Testis (tissue), 3 donors: ENCODE measurements around the gene WDFY2. TPM values are rescaled to one million over a fixed set of nuclear protein-coding genes. Genes with fewer than 3 reads are reported as not detected.

Experiments
- DNase-seq: peaks from one replicate; pipeline ENCODE4 v3.0.0-alpha.2; 2019
- H3K27ac ChIP-seq, 2 donors: fragments of 200-600 bp; sonication (generic); one replicate each; pipeline ENCODE4 v1.5.1; 2019
- H3K27me3 ChIP-seq: fragments of 200-600 bp; sonication (generic); one replicate; pipeline ENCODE4 v1.5.1; 2019
- H3K36me3 ChIP-seq: fragments of 200-600 bp; sonication (generic); one replicate; pipeline ENCODE4 v1.5.1; 2017; ENCODE audit warnings: low read depth; ENCODE audit errors: missing control alignments
- H3K4me1 ChIP-seq: fragments of 200-600 bp; sonication (generic); one replicate; pipeline ENCODE4 v1.5.1; 2019
- H3K4me3 ChIP-seq, 2 donors: fragments of 200-600 bp; sonication (generic); one replicate each; pipeline ENCODE4 v1.5.1; 2017 to 2019
- H3K9me3 ChIP-seq: fragments of 200-600 bp; sonication (generic); one replicate; pipeline ENCODE4 v1.5.1; 2017
- CTCF ChIP-seq, 3 experiments: fragments of 450-650 bp in 2 of 3; fragments of 200-600 bp in 1 of 3; sonication (generic) in 1 of 3; IDR thresholded peaks; one replicate each; pipeline ENCODE4 v1.5.1; 2016 to 2019; ENCODE audit warnings: antibody characterized with exemption in 3 of 3, mild to moderate bottlenecking in 2 of 3, moderate library complexity in 1 of 3
- POLR2A ChIP-seq: fragments of 450-650 bp; IDR thresholded peaks from one replicate; pipeline ENCODE4 v1.6.1; 2017; ENCODE audit warnings: antibody characterized with exemption, mild to moderate bottlenecking, moderate library complexity
- WGBS, 2 donors: methylation state at CpG; one replicate each; pipeline ENCODE4 v1.1.5; 2018; 5-methylcytosine and 5-hydroxymethylcytosine counted together
- intact Hi-C: fragments of 100-400 bp; cut with DNase I; formaldehyde crosslinking; loops from one replicate; pipeline ENCODE4 v1.15.1; 2023; ENCODE audit warnings: low total_unique reads
- polyA plus RNA-seq: library from polyadenylated mRNA; stranded (reverse); fragments of 350-450 nt; fragmentation: Illumina TruSeq; extraction: RNeasy Lipid Tissue Mini Kit (QIAGEN cat#74804); gene quantifications from one replicate; pipeline ENCODE4 v1.2.3, GENCODE V29; 2014; ENCODE audit warnings: low read depth, low replicate concordance; ENCODE audit not compliant: insufficient read depth
- total RNA-seq, 2 donors: library from RNA; depleted of rRNA; stranded (reverse); fragments of >200 nt; gene quantifications; one replicate each; pipeline ENCODE4 v1.2.3, GENCODE V29; 2016

Gene WDFY2
- total and polyA plus RNA-seq, 3 donors from 2014 or later, result 17.1 to 45.8 (median 36.1) TPM

GRCh38 chr13:51733374-51734298, 149.4 kb downstream of the WDFY2 start:
- peaks cover 25% of the 10 kb centered on the region for H3K4me1 ChIP-seq
- no peak overlapping the region for H3K4me3 ChIP-seq
- 88 to 89% methylated on average over 3 of the region's 3 CpGs for WGBS, 2 donors

GRCh38 chr13:51734786-51735185, 150.5 kb downstream of the WDFY2 start:
- Histone ChIP-seq H3K4me1 (peaks cover 36% of the 10 kb centered on the region), H3K36me3 (no peaks in the 10 kb centered on the region), H3K9me3 (no peaks in the 10 kb centered on the region), H3K4me3 (no peak overlapping the region), H3K27me3 (no peaks in the 10 kb centered on the region), H3K27ac (no peak overlapping the region)
- no peak for TF ChIP-seq CTCF (IDR thresholded peaks at IDR 0.05)
- TF ChIP-seq POLR2A, result no peak
- intact Hi-C loops, result no loop called here
- no peak for DNase-seq
- WGBS, 2 donors, result 79 to 92% methylated on average over 2 of the region's 2 CpGs

More at GRCh38 chr13:51733374-51734298, 149.4 kb downstream of the WDFY2 start:
- TF ChIP-seq CTCF (IDR thresholded peaks at IDR 0.05), result no peak
- TF ChIP-seq POLR2A, result no peak
- Histone ChIP-seq H3K9me3 (no peaks in the 10 kb centered on the region), H3K36me3 (no peaks in the 10 kb centered on the region), H3K27me3 (no peaks in the 10 kb centered on the region), H3K27ac (no peak overlapping the region)
- intact Hi-C loops, result no loop called here
- DNase-seq, result peak; percentile 34

- Histone ChIP-seq H3K27me3 (no peaks in the 10 kb centered on the region), H3K27ac (no peak overlapping the region), H3K4me1 (peaks cover 41% of the 10 kb centered on the region), H3K36me3 (no peaks in the 10 kb centered on the region), H3K9me3 (no peaks in the 10 kb centered on the region), H3K4me3 (no peak overlapping the region)
- intact Hi-C loops, result no loop called here
- no peak for TF ChIP-seq POLR2A
- DNase-seq, result no peak
- WGBS, 2 donors, result 88 to 96% methylated on average over 3 of the region's 3 CpGs
Observed at GRCh38 chr13:51737609-51738008, 153.3 kb downstream of the WDFY2 start.

GRCh38 chr13:51738226-51738905, 154.1 kb downstream of the WDFY2 start:
- Histone ChIP-seq H3K36me3 (no peaks in the 10 kb centered on the region), H3K4me1 (peaks cover 47% of the 10 kb centered on the region), H3K27me3 (no peaks in the 10 kb centered on the region), H3K27ac (peak overlapping the region in 1 of 2 donors; percentile 79), H3K4me3 (no peak overlapping the region), H3K9me3 (no peaks in the 10 kb centered on the region)
- 86 to 94% methylated on average over 2 of the region's 2 CpGs for WGBS, 2 donors
- intact Hi-C loops, result no loop called here
- TF ChIP-seq POLR2A (no peak), CTCF (IDR thresholded peaks at IDR 0.05) (no peak)
- no peak for DNase-seq

GRCh38 chr13:51739027-51739764, 154.9 kb downstream of the WDFY2 start:
- Histone ChIP-seq H3K9me3 (no peaks in the 10 kb centered on the region), H3K27me3 (no peaks in the 10 kb centered on the region), H3K4me1 (peaks cover 47% of the 10 kb centered on the region), H3K27ac (peak overlapping the region; percentile 79 to 81), H3K36me3 (no peaks in the 10 kb centered on the region), H3K4me3 (no peak overlapping the region)
- intact Hi-C loops, result no loop called here
- no peak for DNase-seq
- TF ChIP-seq POLR2A (no peak), CTCF (IDR thresholded peaks at IDR 0.05) (no peak)
- 53 to 58% methylated on average over 6 of the region's 6 CpGs for WGBS, 2 donors
